ENCODE measurements around the gene SUN1.

Gene SUN1

DNA sequence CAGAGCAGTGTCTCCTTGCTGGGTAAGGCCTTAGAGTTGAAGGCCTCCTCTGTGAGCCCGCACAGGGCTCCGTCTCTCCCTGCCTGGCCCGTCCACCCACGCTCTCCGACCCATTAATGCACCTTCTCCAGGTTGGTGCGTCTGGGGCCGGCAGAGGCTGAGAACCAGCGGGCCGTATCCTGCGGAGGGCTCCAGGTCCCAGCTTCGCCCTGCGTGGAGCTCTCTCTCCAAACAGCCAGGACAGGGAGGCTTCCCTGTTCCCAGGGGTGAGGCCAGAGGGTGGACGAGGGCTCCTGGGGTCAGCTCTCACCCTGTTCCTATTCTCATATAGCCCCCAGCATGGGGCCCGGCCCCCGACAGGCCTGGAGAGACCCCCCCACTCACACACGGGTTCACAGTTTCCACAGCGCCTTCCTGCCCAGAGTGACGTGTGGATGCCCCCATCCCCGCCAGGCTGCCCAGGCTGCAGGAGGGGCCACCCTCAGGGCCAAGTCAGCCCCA lies 78.7 kb downstream of the SUN1 start:
- Histone ChIP-seq H3K36me3 (no peaks in the 10 kb centered on the region), H3K4me3 (no peak overlapping the region), H3K9me3 (no peaks in the 10 kb centered on the region), H3K27ac (no peak overlapping the region), H3K27me3 (no peaks in the 10 kb centered on the region), H3K4me1 (peaks cover 0 to 16% (median 2%) of the 10 kb centered on the region in 4 donors)
- TF ChIP-seq CTCF (IDR thresholded peaks at IDR 0.05) = no peak
- intact Hi-C loops (cut with DNase I; ENCODE audit: low total_unique reads) = no loop called here
- no peak for DNase-seq

DNA sequence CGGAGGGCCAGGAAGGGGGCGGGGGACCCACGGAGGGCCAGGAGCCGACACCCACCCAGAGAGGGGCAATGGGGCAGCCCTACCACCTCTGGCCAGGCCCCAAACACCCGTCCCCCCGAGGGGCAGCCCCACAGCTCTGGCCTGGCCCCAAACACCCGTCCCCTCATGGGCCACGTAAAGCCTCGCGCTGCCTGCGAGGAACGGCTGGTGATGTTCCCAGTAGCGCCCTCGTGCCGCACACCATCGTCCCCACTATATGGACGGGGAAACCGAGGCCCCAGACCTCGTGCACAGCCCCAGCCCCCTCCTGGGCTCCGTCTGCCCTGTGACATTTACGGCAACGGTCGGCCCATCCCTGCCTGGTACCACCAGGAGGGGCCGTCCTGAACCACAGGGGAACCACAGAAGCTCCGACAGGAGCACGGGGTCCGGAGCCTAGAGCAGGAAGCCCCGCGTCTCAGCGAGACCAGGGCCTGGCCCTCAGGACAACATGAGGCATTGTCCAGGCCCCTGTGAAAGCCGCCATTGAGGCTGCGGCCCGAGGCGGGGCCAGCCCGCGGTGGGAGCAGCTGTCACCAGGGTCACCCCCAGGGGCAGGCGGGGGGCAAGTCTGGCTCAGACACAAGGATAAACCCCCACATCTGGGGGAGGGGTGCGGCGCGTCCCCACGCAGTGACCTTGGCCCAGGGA lies 79.7 kb downstream of the SUN1 start:
- Histone ChIP-seq H3K27me3 (no peaks in the 10 kb centered on the region), H3K9me3 (no peaks in the 10 kb centered on the region), H3K36me3 (no peaks in the 10 kb centered on the region), H3K27ac (no peak overlapping the region), H3K4me1 (peaks cover 0 to 23% (median 2%) of the 10 kb centered on the region in 4 donors), H3K4me3 (no peak overlapping the region)
- TF ChIP-seq CTCF (IDR thresholded peaks at IDR 0.05) = no peak
- intact Hi-C loops (cut with DNase I; ENCODE audit: low total_unique reads) = no loop called here
- DNase-seq = no peak

GRCh38 chr7:913736-914520 lies 81.7 kb downstream of the SUN1 start:
- DNase-seq = no peak
- H3K9me3 ChIP-seq = no peaks in the 10 kb centered on the region
- no peak overlapping the region for H3K27ac ChIP-seq
- no peak overlapping the region for H3K4me3 ChIP-seq
- no peaks in the 10 kb centered on the region for H3K36me3 ChIP-seq
- intact Hi-C loops (cut with DNase I; ENCODE audit: low total_unique reads) = no loop called here
- no peak for TF ChIP-seq CTCF (IDR thresholded peaks at IDR 0.05)
- peaks cover 0 to 18% (median 2%) of the 10 kb centered on the region in 4 donors for H3K4me1 ChIP-seq
- H3K27me3 ChIP-seq = no peaks in the 10 kb centered on the region

- no peak overlapping the region for H3K27ac ChIP-seq
- H3K9me3 ChIP-seq = no peaks in the 10 kb centered on the region
- DNase-seq = no peak
- H3K27me3 ChIP-seq = no peaks in the 10 kb centered on the region
- no peak overlapping the region for H3K4me3 ChIP-seq
- intact Hi-C loops (cut with DNase I; ENCODE audit: low total_unique reads) = no loop called here
- H3K4me1 ChIP-seq = peaks cover 0 to 13% (median 0%) of the 10 kb centered on the region in 4 donors
- H3K36me3 ChIP-seq = no peaks in the 10 kb centered on the region
- TF ChIP-seq CTCF (IDR thresholded peaks at IDR 0.05) = no peak
Observed at GRCh38 chr7:914521-915194, 82.4 kb downstream of the SUN1 start.

- intact Hi-C loops (cut with DNase I; ENCODE audit: low total_unique reads) = no loop called here
- Histone ChIP-seq H3K36me3 (no peaks in the 10 kb centered on the region), H3K4me1 (peaks cover 0 to 12% (median 0%) of the 10 kb centered on the region in 4 donors), H3K4me3 (no peak overlapping the region), H3K27me3 (no peaks in the 10 kb centered on the region), H3K27ac (no peak overlapping the region), H3K9me3 (no peaks in the 10 kb centered on the region)
- DNase-seq = no peak
- TF ChIP-seq CTCF (IDR thresholded peaks at IDR 0.05) = no peak
Observed at GRCh38 chr7:915291-916218, 83.3 kb downstream of the SUN1 start.
